GM21515 (cell line): Measurements from ENCODE around the gene EZH1.
"Not testable (repeated sequence)": the region's sequence is repeated elsewhere in the genome, so short reads cannot be mapped to it uniquely, and the experiment has no call there.

Source experiments
- ATAC-seq: cut with Tn5 transposase; IDR thresholded peaks from one replicate; pipeline ENCODE4 v1.9.1; 2021; ENCODE audit not compliant: unreplicated experiment

The EZH1 gene

DNA sequence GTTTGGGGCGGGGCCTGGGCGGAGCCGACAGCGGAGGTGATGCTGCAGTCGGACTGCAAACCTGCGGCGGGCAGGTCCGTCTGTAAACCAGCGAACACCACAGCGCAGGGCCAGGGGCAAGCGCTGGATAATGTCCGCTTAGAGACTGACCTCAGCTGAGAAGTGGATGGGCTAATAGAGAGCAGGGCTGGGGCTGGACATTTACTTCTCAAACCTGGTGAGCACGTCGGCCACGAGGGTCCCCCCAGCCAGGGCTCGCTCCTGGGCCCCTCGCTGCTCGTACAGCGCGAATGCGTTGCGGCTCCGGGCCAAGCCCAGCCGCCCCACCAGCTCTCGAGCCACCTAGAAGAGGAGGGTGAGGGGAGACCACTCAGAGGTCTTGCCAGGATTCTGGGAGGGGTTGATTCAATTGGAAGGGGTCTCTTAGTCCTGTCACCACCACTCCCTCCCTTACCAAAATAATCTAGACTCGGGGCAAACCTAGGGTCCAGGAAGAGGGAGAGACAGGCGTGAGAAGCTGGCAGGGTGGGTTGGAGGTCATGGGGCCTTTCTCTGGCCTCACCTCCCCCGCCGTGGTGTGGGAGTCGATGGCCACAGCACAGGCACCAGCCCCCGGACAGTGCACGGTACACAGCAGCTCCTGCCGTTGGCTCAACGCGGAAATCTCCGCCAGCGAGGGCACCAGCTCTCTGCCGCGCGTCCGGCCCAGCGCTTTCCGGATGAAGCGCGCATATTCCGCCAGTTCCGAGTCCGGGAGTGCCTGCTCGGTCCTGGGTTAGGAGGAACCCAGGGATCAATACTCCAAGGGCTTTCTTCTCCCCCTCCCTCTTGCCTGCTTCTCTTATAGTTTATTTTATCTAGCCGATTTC is 73.8 kb downstream of the EZH1 start:
- ATAC-seq = no peak

DNA sequence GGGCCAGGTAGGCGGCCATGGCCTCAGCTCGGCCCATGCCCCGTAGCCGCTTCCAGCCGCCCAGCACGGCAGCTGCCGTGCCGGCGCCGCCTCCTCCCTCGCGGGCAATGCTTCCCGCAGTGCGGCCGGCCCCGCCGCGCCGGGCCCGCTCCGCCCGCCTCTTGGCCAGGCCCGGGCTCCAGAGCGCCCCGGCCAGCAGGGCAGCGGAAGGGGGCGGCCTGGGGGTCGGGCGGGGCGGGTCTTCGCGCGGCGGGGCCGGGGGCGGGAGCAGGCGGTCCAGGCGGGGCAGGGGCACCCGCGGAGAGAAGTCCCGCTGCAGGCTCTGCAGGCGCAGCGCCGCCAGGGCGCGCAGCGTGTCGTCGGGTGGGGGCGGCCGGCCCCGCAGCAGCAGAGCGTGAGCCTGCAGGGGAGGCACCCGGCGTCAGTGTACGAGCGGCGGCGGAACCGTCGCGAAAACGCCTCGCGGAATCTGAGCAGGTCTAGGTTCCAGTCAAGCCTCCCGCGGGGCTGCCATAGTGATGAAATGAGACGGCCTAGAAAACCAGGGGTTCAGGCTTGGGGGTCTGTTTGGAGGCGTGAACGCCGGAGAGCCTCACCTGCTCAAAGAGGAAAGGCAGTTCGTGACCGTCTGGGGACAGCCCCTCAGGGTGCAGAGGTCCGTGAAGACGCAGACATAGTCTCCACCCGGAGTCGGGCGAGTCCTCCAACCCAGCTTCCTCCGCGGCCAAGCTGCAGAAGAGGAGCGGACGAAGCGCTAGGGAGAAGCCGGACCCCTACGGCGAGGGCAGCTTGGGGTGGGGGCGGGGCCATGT is 74.7 kb downstream of the EZH1 start:
- ATAC-seq = no peak

DNA sequence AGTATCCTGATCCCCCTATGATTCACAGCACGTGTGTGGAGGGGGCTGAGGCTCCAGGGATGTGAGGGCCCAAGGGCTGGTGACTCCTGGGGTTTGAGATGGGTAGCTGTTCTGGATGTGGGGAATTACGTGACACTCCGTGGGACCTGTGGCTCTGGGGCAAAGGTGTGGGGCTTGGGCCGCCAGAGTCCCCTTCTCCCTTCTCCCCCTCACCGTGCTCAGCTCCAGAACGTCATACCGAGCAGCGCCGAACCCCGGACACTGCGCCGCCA is 75.2 kb downstream of the EZH1 start:
- no peak for ATAC-seq

DNA sequence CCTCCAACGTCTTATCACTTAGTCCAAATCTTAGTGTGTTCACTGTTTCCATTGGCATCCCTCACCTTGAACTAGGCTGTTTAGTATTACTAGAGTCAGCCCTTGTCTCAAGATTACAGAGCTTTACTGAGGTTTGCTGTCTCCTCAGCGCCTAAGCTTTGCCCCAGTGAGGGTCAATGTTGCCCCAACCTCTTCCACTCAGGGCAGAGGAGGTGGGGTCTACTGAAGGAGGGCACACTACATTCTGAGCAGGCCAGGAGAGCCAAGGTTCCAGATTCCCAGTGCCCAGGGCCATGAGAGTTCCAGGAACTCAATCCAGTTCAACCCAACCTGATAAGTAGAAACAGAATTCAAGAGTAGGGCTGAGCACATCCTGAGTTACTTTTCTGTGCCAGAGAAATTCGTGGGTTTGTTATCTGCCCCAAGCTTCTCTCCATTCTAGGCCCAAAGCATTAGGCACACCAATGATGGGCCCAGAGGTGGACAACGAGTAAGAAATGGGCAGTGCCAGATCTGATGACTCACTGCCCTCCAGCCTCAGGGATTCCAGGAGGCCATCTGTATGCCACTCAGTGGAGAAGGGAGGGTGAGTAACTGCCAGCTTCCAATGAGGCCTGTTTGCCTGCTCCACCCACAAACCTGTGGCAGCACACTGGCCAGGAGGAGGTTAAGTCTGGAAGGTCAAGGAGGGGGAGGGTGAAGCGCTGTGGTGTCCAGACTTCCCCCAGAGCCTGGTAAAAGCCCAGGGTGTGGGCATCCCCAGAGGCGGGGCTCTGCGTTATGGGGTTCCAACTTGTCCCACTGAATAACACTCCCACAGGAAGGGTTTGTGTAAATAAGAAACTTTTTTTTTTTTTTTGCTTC is 77.5 kb downstream of the EZH1 start:
- ATAC-seq = no peak

DNA sequence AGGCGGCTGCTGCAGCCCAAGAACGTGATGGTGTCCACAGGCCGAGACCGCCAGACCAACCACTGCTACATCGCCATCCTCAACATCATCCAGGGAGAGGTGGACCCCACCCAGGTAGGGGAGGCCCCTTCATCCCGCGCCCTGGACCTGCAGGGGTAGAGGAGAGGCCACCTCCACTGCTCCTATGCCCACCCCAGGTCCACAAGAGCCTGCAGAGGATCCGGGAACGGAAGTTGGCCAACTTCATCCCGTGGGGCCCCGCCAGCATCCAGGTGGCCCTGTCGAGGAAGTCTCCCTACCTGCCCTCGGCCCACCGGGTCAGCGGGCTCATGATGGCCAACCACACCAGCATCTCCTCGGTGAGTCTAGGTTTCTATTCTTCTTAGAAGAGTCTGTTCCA is 78.7 kb downstream of the EZH1 start:
- ATAC-seq = not testable (repeated sequence)

DNA sequence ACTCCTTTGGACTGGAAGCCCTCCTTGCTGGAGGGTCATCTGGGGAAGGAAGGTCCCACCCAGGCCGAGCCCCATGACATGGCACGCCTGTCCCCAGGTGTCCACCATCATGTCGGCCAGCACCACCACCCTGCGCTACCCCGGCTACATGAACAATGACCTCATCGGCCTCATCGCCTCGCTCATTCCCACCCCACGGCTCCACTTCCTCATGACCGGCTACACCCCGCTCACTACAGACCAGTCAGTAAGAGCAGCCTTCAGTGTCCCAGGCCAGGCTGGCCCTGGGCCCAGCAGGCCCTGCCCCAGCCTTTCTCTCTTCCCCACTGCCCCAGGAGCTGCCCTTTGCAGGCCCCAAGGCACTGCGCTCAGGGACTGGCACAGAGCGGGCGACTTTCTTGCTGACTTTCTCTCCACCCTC is 79.2 kb downstream of the EZH1 start:
- no peak for ATAC-seq

DNA sequence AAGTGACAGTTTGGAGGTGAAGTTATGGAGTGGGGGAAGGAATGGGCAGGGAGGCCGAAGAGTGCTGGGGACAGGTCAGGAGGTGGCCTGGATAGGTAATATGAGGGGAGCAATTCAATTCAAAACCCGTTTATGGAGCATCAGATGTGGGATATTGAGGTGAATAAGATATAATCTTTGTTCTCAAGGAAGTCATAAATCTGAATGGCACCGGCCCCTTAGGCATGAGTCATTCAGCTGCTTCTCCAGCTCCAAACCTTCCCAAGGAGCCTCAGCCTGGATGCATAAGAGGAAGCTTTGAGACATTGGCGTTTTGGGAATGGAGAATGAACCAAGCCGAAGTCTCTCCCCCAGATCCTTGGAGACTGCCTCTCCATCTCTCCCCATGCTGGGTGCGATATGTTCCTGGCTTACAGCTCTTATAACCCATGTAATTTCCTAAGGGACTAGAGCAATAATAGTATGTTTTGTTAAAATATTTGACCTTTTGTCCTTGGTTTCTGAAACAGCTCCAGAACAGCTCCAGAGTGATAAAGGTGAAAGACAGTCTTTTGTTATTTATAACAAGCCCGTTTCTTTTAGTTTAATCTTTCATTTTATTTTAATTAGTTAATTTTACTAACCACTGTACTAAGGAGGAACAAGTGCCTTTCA is 84.0 kb downstream of the EZH1 start:
- ATAC-seq = no peak

DNA sequence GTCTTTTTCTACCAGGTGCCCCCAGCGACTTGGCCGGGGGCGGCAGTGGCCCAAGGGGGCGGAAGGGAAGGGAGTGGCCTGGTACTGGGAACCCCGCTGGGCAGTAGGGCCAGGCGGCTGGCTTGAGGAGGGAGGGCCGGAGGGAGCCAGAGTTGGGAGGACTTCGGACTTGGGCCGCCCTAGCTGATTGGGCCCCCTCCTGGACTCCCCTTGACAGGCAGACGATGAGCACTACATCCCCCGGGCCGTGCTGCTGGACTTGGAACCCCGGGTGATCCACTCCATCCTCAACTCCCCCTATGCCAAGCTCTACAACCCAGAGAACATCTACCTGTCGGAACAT is 84.9 kb downstream of the EZH1 start:
- not testable (repeated sequence) for ATAC-seq

DNA sequence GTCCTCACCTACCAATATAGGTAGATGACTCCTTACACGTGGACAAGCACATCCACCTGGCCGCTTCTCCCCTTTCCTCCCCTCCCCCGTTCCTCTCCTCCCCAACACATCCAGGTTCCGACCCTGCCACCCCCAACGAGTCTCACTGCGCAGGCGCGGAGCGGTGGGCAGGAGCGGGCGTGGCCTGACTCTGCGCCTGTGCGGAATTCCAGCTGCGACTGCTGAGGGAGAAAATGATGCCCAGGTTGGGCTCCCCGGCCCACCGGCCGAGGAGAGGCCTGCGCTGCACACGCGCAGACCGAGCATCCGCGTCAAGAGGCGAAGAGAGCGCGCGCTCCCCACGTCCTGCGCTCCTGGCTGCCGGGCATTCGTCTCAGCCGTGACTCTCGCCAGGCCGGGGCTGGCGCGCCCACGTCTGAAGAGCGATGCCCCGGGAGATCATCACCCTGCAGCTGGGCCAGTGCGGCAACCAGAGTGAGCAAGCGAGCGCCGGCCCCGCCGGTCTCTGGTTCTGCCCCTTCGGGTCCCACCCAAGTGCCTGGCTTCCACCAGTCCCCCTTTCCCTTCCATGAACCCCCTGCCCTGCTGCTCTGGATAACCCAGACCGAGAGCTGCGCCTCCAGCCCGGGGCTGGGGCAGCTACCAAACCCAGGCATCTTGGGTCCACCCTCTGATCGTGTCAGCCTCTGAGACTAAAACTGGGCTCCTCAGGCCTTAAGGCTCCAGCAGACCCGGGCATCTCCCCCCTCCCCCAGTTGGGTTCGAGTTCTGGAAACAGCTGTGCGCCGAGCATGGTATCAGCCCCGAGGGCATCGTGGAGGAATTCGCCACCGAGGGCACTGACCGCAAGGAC is 85.5 kb downstream of the EZH1 start, which contains the start of gene TUBG2:
TUBG2 (plus strand) TSS at position 206 of the 853 bp plus-strand sequence; CDS start at position 426, 220 bp downstream.
- no peak for ATAC-seq

DNA sequence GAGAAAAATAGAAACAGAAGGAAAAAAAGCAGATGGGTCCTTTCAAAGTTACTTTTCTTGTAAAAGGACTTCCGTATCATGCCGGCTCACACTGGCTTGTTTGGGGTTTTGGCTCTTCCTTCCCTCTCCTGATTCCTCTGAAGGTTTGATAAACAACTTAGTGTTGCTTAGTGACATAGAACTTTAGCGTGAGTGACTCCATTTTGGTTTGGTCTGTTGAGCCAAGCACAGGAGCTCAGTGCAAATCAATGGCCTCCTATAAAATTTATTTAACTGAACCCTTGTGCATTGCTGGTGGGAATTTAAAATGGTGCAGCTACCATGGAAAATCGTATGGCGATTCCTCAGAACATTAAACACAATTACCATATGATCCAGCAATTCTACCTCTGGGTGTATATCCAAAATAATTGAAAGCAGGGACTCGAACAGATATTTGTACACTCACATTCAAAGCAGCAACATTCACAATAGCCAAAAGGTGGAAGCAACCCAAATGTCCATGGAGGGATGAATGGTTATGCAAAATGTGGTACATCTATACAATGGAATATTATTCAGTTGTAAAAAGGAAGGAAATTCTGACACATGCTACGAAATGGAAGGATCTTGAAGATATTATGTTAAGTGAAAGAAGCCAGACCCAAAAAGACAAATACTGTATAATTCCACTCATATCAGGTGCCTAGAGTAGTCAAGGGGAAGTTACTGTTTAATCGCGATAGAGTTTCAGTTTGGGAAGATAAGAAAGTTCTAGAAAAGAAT is 86.8 kb downstream of the EZH1 start:
- ATAC-seq = no peak

DNA sequence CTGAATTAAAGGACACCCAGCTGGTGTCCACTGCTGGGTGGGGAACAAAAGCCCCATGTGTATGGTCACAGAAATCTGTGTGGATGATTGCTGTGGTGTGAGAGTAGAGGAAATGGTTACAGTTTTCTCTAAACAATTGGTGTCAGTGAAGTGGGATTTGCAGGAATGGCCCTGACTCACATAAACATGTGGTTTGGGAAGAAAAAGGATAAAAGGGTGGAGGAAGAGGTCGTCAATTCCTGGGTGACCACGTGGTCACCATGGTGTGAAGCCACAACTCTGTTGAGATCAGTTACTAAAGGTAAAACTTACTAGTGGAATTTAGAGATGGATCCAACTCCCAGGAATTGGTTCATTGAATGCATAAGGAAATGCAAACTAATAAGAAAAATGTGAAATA is 89.3 kb downstream of the EZH1 start:
- no peak for ATAC-seq

DNA sequence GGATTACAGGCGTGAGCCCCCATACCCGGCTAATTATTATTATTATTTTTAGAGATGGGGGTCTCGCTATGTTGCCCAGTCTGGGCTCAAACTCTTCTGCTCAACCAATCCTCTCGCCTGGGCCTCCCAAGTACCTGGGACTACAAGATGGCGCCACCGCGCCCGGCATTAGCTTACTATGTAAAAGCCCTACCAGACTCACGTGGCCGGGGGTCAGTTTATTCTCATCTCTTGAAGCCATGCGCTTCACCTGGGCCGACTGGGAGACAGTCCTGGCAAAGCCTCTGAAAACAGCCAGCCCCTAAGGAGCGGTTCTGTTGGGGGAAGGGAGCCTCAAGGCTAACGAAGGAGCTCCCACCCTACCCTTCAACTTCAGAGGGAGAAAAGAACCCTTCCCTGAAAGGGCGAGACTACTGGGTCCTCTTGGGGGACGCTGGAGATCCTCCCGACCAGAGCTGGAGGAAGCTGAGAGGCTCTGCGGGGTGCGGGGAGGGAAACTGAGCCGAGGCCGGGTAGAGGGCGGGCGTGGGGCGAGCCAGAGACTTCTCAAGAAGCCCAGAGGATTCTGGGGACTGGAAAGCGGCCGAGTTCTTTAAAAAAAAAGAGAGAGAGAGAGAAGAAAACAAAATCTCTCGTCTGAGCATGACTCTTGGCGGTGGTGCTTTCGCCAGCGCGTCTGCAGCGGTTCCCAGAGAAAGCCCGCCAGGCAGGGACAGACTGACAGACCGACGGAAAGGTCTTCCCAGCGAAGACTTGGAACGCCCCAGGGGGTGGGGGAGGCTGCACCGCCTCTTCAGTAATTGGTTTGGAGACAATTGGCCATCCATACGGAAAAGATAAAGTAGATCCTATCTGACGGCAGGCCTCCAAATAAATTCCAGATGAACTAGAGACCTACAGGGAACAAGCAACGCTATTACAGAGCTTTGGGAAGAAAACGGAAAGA is 91.4 kb downstream of the EZH1 start:
- ATAC-seq = no peak

DNA sequence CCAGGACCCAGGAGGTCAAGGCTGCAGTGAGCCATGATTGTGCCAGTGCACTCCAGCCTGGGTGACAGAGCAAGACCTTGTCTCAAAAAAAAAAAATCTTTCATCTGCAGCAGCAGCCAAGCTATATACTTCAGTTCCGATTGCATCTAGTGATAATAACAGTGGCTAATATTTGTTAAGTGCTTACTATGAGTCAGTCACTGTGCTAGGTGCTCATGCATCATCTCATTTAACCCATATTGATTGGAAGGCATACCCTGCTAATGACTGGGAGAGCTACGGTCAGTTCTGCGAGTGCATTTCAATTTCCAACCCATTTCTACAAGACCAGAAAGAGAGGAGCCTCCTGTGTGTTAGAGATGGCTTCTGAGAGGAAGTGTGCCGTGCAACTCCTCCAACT is 93.4 kb downstream of the EZH1 start:
- no peak for ATAC-seq
